GM12878 (cell line): ENCODE measurements around the gene NT5C2. TPM values are rescaled to one million over a fixed set of nuclear protein-coding genes. Genes with fewer than 3 reads are reported as not detected.

Experiments
- ATAC-seq: fragments of 200-7000 bp; cut with Tn5 transposase; 3 replicates; pipeline ENCODE4 v1.9.1; 2020; ENCODE audit warnings: mild to moderate bottlenecking, moderate library complexity
- BruUV-seq: library from RNA; stranded (reverse); fragments of 400-500 nt; replicated peaks from 2 replicates; lab custom pipeline; 2021; lab: Mats Ljungman, UMichigan
- CTCF ChIA-PET: fragments of 300-600 bp; sonication (Branson Sonifier 250); formaldehyde crosslinking; extraction: SDS; loops from one replicate; lab custom pipeline; 2021; ENCODE audit warnings: inconsistent platforms; lab: Yijun Ruan, JAX
- POLR2A ChIA-PET: fragments of 350-600 bp; formaldehyde crosslinking; extraction: SDS; loops from one replicate; lab custom pipeline; 2021; ENCODE audit warnings: inconsistent platforms; lab: Charles Lee
- RAD21 ChIA-PET: fragments of 300-600 bp; sonication (Branson Sonifier 250); formaldehyde crosslinking; loops from one replicate; lab custom pipeline; 2023; ENCODE audit warnings: antibody characterized with exemption; ENCODE audit not compliant: unreplicated experiment; lab: Charles Lee
- SMC1A ChIA-PET: fragments of 300-600 bp; sonication (Branson Sonifier 250); formaldehyde crosslinking; loops from one replicate; lab custom pipeline; 2023; ENCODE audit not compliant: unreplicated experiment, uncharacterized antibody; lab: Charles Lee
- DNase-seq: peaks from one replicate; pipeline ENCODE4 v3.0.0-alpha.2; 2011; ENCODE audit warnings: low read depth, low spot score
- FAIRE-seq: peaks from 3 replicates; lab custom pipeline; 2011; peaks lifted over from hg19 to GRCh38; lab: Jason Lieb, UNC
- H2AFZ ChIP-seq: 2 replicates; pipeline ENCODE4 v1.6.0; 2011; ENCODE audit warnings: low read depth, low read length, control low read depth; ENCODE audit not compliant: control insufficient read depth
- H3K27ac ChIP-seq: 2 replicates; pipeline ENCODE4 v1.5.1; 2011; ENCODE audit warnings: control low read depth; ENCODE audit not compliant: control insufficient read depth, insufficient read depth
- H3K27me3 ChIP-seq, 2 experiments: replicated peaks in 1 of 2; 2 replicates each; pipeline versions ENCODE4 v1.6.0 to v1.6.1; 2011; ENCODE audit warnings: low read length in 1 of 2; ENCODE audit not compliant: control insufficient read depth in 2 of 2, insufficient read depth in 2 of 2
- H3K36me3 ChIP-seq, 2 experiments: 2 replicates each; pipeline ENCODE4 v1.5.1; 2011; ENCODE audit warnings: low read length in 1 of 2; ENCODE audit not compliant: control insufficient read depth in 2 of 2, insufficient read depth in 2 of 2
- H3K4me1 ChIP-seq: 2 replicates; pipeline ENCODE4 v1.6.1; 2011; ENCODE audit warnings: mild to moderate bottlenecking, low read length, moderate library complexity, mixed read lengths; ENCODE audit not compliant: control insufficient read depth, insufficient read depth
- H3K4me2 ChIP-seq: 2 replicates; pipeline ENCODE4 v1.6.0; 2011; ENCODE audit warnings: control low read depth; ENCODE audit not compliant: control insufficient read depth, insufficient read depth
- H3K4me3 ChIP-seq: fragments of 200-600 bp; sonication (generic); 2 replicates; pipeline ENCODE4 v1.5.1; 2016
- H3K79me2 ChIP-seq: 2 replicates; pipeline ENCODE4 v1.6.0; 2011; ENCODE audit warnings: low read length; ENCODE audit not compliant: control insufficient read depth, insufficient read depth
- H3K9ac ChIP-seq: 2 replicates; pipeline ENCODE4 v1.8.0; 2011; ENCODE audit warnings: low read length, control low read depth, mixed read lengths; ENCODE audit not compliant: control insufficient read depth, insufficient read depth
- H3K9me3 ChIP-seq: replicated peaks from 3 replicates; pipeline ENCODE4 v1.5.1; 2011; ENCODE audit warnings: mild to moderate bottlenecking, low read length; ENCODE audit not compliant: control insufficient read depth, insufficient read depth
- H4K20me1 ChIP-seq: 2 replicates; pipeline ENCODE4 v1.6.0; 2011; ENCODE audit not compliant: control insufficient read depth, insufficient read depth
- CBX3 ChIP-seq: fragments of 200-600 bp; sonication (generic); IDR thresholded peaks from 2 replicates; pipeline ENCODE4 v1.6.1; 2016; ENCODE audit warnings: low read depth, borderline replicate concordance
- CREM ChIP-seq: IDR thresholded peaks from 2 replicates; pipeline ENCODE4 v1.6.1; 2014; ENCODE audit warnings: antibody characterized with exemption, low read depth
- FOXK2 ChIP-seq: fragments of 450-650 bp; IDR thresholded peaks from 2 replicates; pipeline ENCODE4 v1.6.1; 2017; ENCODE audit warnings: mild to moderate bottlenecking, moderate library complexity
- HDAC2 ChIP-seq: fragments of 200-600 bp; sonication (generic); IDR thresholded peaks from 2 replicates; pipeline ENCODE4 v1.6.1; 2017
- HDGF ChIP-seq: fragments of 450-650 bp; IDR thresholded peaks from 2 replicates; pipeline ENCODE4 v1.6.1; 2016; ENCODE audit warnings: antibody characterized with exemption
- IKZF2 ChIP-seq, 2 experiments: fragments of 450-650 bp; IDR thresholded peaks; 2 replicates each; pipeline ENCODE4 v1.6.1; 2017; ENCODE audit warnings: mild to moderate bottlenecking in 2 of 2, moderate library complexity in 2 of 2
- MEF2A ChIP-seq: IDR thresholded peaks from 2 replicates; pipeline ENCODE4 v1.6.1; 2011; ENCODE audit warnings: low read depth, mild to moderate bottlenecking, low read length, moderate library complexity; ENCODE audit not compliant: insufficient read depth
- MYB ChIP-seq: fragments of 150-350 bp; IDR thresholded peaks from 2 replicates; pipeline ENCODE4 v1.6.1; 2014; ENCODE audit warnings: mild to moderate bottlenecking, low read depth, low read length, borderline replicate concordance
- SRF ChIP-seq, 2 experiments: IDR thresholded peaks; 2 replicates each; pipeline ENCODE4 v1.6.1; 2011; ENCODE audit warnings: low read depth in 2 of 2, low read length in 2 of 2, mild to moderate bottlenecking in 1 of 2, moderate library complexity in 1 of 2
- WGBS: methylation state at CpG from one replicate; pipeline ENCODE4 v1.1.6; 2016; ENCODE audit warnings: low lambda C conversion rate; ENCODE audit not compliant: insufficient replicate concordance, insufficient coverage; ENCODE audit errors: missing lambda C conversion rate; 5-methylcytosine and 5-hydroxymethylcytosine counted together
- in situ Hi-C: fragments of 300-500 bp; cut with MboI; formaldehyde crosslinking; loops from 9 replicates; pipeline ENCODE4 v1.14.3; 2018; ENCODE audit warnings: mixed read lengths
- intact Hi-C: fragments of 100-400 bp; cut with micrococcal nuclease; formaldehyde crosslinking; loops from one replicate; pipeline ENCODE4 v1.14.2; 2022; ENCODE audit not compliant: unreplicated experiment
- polyA plus RNA-seq, 11 experiments: library from polyadenylated mRNA; depleted of rRNA in 4 of 11; unstranded in 6 of 11; stranded (reverse) in 5 of 11; fragments of >200 nt; fragmentation: Nextera tagmentation in 4 of 11; fragmentation: Illumina TruSeq in 1 of 11; extraction: Ambion mirVana in 4 of 11; extraction: Trizol in 1 of 11; gene quantifications; 1 replicate in 1 of 11; 2 replicates in 10 of 11; pipeline versions ENCODE4 v1.2.1 to v1.2.3, GENCODE V29; 2011 to 2016; ENCODE audit warnings: inconsistent platforms in 2 of 11, missing spikeins in 2 of 11, low read depth in 1 of 11
- total RNA-seq, 4 experiments: library from RNA; depleted of rRNA in 3 of 4; stranded (reverse); fragments of >200 nt in 3 of 4; fragmentation: Illumina TruSeq in 1 of 4; extraction: Trizol in 1 of 4; gene quantifications; 2 replicates each; pipeline versions ENCODE4 v1.2.1 to v1.2.3, GENCODE V29; 2013 to 2021

The NT5C2 gene
- total and polyA plus RNA-seq, 10 of the 15 experiments (the other 5 are each of a cell fraction or from before 2014, with no cell fraction given), result 15.8 to 70.1 (median 56.0) TPM

DNA sequence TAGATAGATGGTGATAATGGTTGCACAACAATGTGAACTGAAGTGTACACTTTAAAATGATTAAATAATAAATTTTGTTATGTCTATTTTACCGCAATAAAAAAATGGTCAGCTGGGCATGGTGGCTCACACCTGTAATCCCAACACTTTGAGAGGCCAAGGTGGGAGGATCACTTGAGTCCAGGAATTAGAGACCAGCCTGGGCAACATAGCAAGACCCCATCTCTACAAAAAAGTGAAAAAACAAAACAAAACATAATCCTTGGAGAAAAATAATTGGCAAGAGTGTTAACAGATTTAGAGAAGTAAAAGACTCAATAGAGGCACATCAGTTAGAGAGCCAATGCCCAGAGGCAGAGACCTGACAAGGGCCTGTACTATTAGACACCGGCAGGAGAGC, 42.7 kb upstream of the NT5C2 start:
- ChIA-PET POLR2A (no interaction called here), RAD21 (no interaction called here), SMC1A (interaction anchor here (1.7 kb wide), 1 partner anchor 124 kb away, joined by 4 read pairs; no protein-coding TSS in a partner anchor), CTCF (interaction anchor here (0.7 to 2.3 kb wide), 3 partner anchors 8 to 249 kb away, joined by 3 to 9 read pairs (median 4); no protein-coding TSS in a partner anchor)
- Histone ChIP-seq H3K9me3 (no peaks in the 10 kb centered on the region), H3K9ac (no peak overlapping the region), H4K20me1 (no peaks in the 10 kb centered on the region), H3K27me3 (no peaks in the 10 kb centered on the region), H3K27ac (no peak overlapping the region), H3K36me3 (no peaks in the 10 kb centered on the region), H2AFZ (no peak overlapping the region)
- BruUV-seq, result no TSS peak
- WGBS, result 67% methylated on average over 2 of the region's 2 CpGs
- in situ Hi-C loops, result no loop called here
- DNase-seq, result no peak
- TF ChIP-seq CBX3 (no peak), SRF (IDR thresholded peaks at IDR 0.05; ENCODE audit: low read depth in 2 of 2, low read length in 2 of 2) (no peak), FOXK2 (no peak), HDAC2 (no peak), CREM (no peak), HDGF (no peak), IKZF2 (IDR thresholded peaks at IDR 0.05) (no peak), MEF2A (no peak), MYB (no peak)
- TF ChIP-seq, all 136 proteins: peak for 0
- H3K4me3 ChIP-seq, result no peak overlapping the region
- FAIRE-seq (no peak), ATAC-seq (no peak)
- no peak overlapping the region for H3K4me2 ChIP-seq
- H3K79me2 ChIP-seq, result no peaks in the 10 kb centered on the region
- intact Hi-C loops, result no loop called here
- H3K4me1 ChIP-seq, result peaks cover 8% of the 10 kb centered on the region
